NCI-H2081 treated with DMSO at 0.1 percent for 48 hours (cell line): ENCODE data around the gene ACSM2A.
"Not testable (repeated sequence)": the region's sequence is repeated elsewhere in the genome, so short reads cannot be mapped to it uniquely, and the experiment has no call there.

Experiments
- DNase-seq: peaks from one replicate; lab custom pipeline; 2025; lab: John Stamatoyannopoulos, UW

The ACSM2A gene

GRCh38 chr16:20451364-20451763, at the start of gene ACSM2A:
TSS of gene ACSM2A (plus strand) at chr16:20451521. CDS start at chr16:20460115, 8,594 bp downstream.
- not testable (repeated sequence) for DNase-seq

- no peak for DNase-seq
Observed at GRCh38 chr16:20402651-20403050, 48.7 kb upstream of the ACSM2A start.

GRCh38 chr16:20404637-20405036, 46.7 kb upstream of the ACSM2A start, which contains the start of gene PDILT:
TSS of gene PDILT (minus strand) at chr16:20404737. CDS start at chr16:20399300, 5,437 bp downstream.
- DNase-seq: no peak

- no peak for DNase-seq
Observed at GRCh38 chr16:20409398-20410120, 41.8 kb upstream of the ACSM2A start, which contains the start of gene ACSM5. TSS of gene ACSM5 (plus strand) at chr16:20409534. CDS start at chr16:20411485, 1,951 bp downstream.

GRCh38 chr16:20410121-20410723, 41.1 kb upstream of the ACSM2A start:
- no peak for DNase-seq

GRCh38 chr16:20411055-20411454, 40.3 kb upstream of the ACSM2A start:
- no peak for DNase-seq

GRCh38 chr16:20415541-20415940, 35.8 kb upstream of the ACSM2A start:
- no peak for DNase-seq

GRCh38 chr16:20419093-20419492, 32.2 kb upstream of the ACSM2A start:
- not testable (repeated sequence) for DNase-seq

- DNase-seq: not testable (repeated sequence)
Observed at GRCh38 chr16:20421748-20422147, 29.6 kb upstream of the ACSM2A start.

GRCh38 chr16:20423772-20424128, 27.6 kb upstream of the ACSM2A start:
- DNase-seq: not testable (repeated sequence)

GRCh38 chr16:20424129-20424866, 27.0 kb upstream of the ACSM2A start:
- no peak for DNase-seq

GRCh38 chr16:20427401-20427797, 23.9 kb upstream of the ACSM2A start:
- DNase-seq: not testable (repeated sequence)

GRCh38 chr16:20429499-20429898, 21.8 kb upstream of the ACSM2A start:
- not testable (repeated sequence) for DNase-seq

GRCh38 chr16:20430480-20430879, 20.8 kb upstream of the ACSM2A start:
- not testable (repeated sequence) for DNase-seq

GRCh38 chr16:20430948-20431347, 20.4 kb upstream of the ACSM2A start:
- no peak for DNase-seq

GRCh38 chr16:20438950-20439349, 12.4 kb upstream of the ACSM2A start:
- not testable (repeated sequence) for DNase-seq

GRCh38 chr16:20439820-20440231, 11.5 kb upstream of the ACSM2A start:
- DNase-seq: not testable (repeated sequence)

GRCh38 chr16:20440731-20441130, 10.6 kb upstream of the ACSM2A start:
- DNase-seq: not testable (repeated sequence)

- no peak for DNase-seq
Observed at GRCh38 chr16:20441191-20441590, 10.1 kb upstream of the ACSM2A start.

GRCh38 chr16:20441859-20442258, 9.5 kb upstream of the ACSM2A start:
- not testable (repeated sequence) for DNase-seq

- DNase-seq: not testable (repeated sequence)
Observed at GRCh38 chr16:20446652-20447393, 4.5 kb upstream of the ACSM2A start.

GRCh38 chr16:20453633-20454032, 2.3 kb downstream of the ACSM2A start:
- DNase-seq: not testable (repeated sequence)
